ENCODE data around the gene PHYHD1. TPM values are rescaled to one million over a fixed set of nuclear protein-coding genes. Genes with fewer than 3 reads are reported as not detected.
A peak's percentile ranks its signal among the peaks of the same experiment; 100 is the strongest.
"Not testable (repeated sequence)": the region's sequence is repeated elsewhere in the genome, so short reads cannot be mapped to it uniquely, and the experiment has no call there.

PHYHD1 gene
- polyA plus RNA-seq, 12 donors = 30.7 to 50.2 (median 39.8) TPM; not detected in 1

DNA sequence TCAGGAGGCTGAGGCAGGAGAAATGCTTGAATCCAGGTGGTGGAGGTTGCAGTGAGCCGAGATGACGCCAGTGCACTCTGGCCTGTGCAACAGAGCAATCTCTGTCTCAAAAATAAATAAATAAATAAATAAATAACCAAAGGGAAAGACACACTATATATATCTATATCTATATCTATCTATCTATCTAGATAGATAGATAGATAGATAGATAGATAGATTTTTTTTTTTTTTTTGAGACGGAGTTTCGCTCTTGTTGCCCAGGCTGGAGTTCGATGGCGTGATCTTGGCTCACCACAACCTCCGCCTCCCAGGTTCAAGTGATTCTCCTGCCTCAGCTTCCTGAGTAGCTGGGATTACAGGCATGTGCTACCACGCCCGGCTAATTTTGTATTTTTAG lies 40.6 kb downstream of the PHYHD1 start:
- not testable (repeated sequence) for DNase-seq

- DNase-seq = no peak
These were observed 48.7 kb downstream of the PHYHD1 start for GRCh38 chr9:128969491-128969890.

DNA sequence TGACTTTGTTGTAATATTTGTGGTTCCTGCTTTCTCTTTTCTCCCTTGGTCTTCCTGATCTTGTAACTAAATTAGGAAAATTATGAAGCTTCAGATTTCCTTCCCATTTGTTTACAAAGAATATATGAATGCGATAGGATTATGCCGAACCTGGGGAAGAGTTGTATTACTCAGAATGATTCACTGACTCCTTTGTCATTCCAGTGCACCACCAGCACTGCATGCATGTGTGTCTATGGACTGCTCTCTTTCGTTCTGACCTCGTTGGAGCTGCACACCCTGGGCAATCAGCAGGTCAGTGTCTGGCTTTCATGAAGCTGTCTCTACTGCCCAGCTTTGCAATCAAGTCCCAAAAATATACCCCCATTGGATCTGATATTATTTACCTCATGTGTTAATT lies 52.2 kb downstream of the PHYHD1 start:
- no peak for DNase-seq

DNA sequence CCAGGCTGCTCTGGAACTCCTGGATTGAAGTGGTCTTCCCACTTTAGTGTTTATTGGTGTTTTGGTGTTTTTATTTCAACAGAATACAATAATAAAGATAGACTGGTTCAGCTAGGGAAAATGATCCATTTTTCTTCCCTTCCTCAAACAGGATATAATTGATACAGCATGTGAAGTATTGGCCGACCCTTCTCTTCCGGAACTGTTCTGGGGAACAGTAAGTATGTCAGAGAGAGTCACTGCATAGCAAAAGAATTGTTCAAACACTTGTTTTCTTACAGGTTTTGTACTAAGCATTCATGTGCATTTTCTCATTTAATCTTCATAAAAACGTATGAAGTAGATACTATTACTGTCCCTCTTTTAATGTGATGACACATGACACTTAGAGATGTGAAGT lies 58.3 kb downstream of the PHYHD1 start:
- no peak for DNase-seq

GRCh38 chr9:128983536-128983935 lies 62.8 kb downstream of the PHYHD1 start:
- no peak for DNase-seq

GRCh38 chr9:128986671-128987070 lies 65.9 kb downstream of the PHYHD1 start:
- no peak for DNase-seq

GRCh38 chr9:128987805-128988204 lies 67.0 kb downstream of the PHYHD1 start:
- peak; percentile 51 for DNase-seq

Other genes starting within 250 kb of the PHYHD1 start
- gene SET, start 231.8 kb upstream of the PHYHD1 start, polyA plus RNA-seq (ENCODE audit: insufficient read length in 12 of 12) = 1,000 to 10,000 TPM in 1 of 12 donors, 100 to 1,000 TPM in 11; 269 to 6,798 (median 356) TPM
- 10 to 100 TPM in 1 of 12 donors, 1 to 10 TPM in 10, not detected in 1; 6.3 to 16.6 (median 8.1) TPM for gene PKN3, start 218.5 kb upstream of the PHYHD1 start, polyA plus RNA-seq (ENCODE audit: insufficient read length in 12 of 12)
- 10 to 100 TPM in 1 of 12 donors, 1 to 10 TPM in 10, not detected in 1; 4.4 to 10.8 (median 5.6) TPM for gene ZDHHC12, start 196.9 kb upstream of the PHYHD1 start, polyA plus RNA-seq (ENCODE audit: insufficient read length in 12 of 12)
- 10 to 100 TPM in 11 of 12 donors, not detected in 1; 27.6 to 45.8 (median 30.8) TPM for gene ZER1, start 149.1 kb upstream of the PHYHD1 start, polyA plus RNA-seq (ENCODE audit: insufficient read length in 12 of 12)
- gene TBC1D13, start 133.7 kb upstream of the PHYHD1 start, polyA plus RNA-seq (ENCODE audit: insufficient read length in 12 of 12) = 10 to 100 TPM in 11 of 12 donors, not detected in 1; 24.0 to 43.9 (median 36.9) TPM
- 10 to 100 TPM in 8 of 12 donors, 1 to 10 TPM in 2, not detected in 2; 7.0 to 23.3 (median 13.3) TPM for gene ENDOG, start 102.5 kb upstream of the PHYHD1 start, polyA plus RNA-seq (ENCODE audit: insufficient read length in 12 of 12)
- 10 to 100 TPM in 11 of 12 donors, not detected in 1; 18.4 to 29.3 (median 26.7) TPM for gene SPOUT1, start 91.2 kb upstream of the PHYHD1 start, polyA plus RNA-seq (ENCODE audit: insufficient read length in 12 of 12)
- 1 to 10 TPM in 10 of 12 donors, not detected in 2; 4.0 to 7.5 (median 5.3) TPM for gene KYAT1, start 39.0 kb upstream of the PHYHD1 start, polyA plus RNA-seq (ENCODE audit: insufficient read length in 12 of 12)
- gene LRRC8A, start 38.8 kb upstream of the PHYHD1 start, polyA plus RNA-seq (ENCODE audit: insufficient read length in 12 of 12) = 10 to 100 TPM in 11 of 12 donors, not detected in 1; 15.2 to 24.4 (median 21.5) TPM
- 10 to 100 TPM in 2 of 12 donors, 1 to 10 TPM in 9, not detected in 1; 6.8 to 10.6 (median 8.4) TPM for gene DOLK, start 26.6 kb downstream of the PHYHD1 start, polyA plus RNA-seq (ENCODE audit: insufficient read length in 12 of 12)
- 10 to 100 TPM in 11 of 12 donors, not detected in 1; 23.3 to 44.2 (median 34.2) TPM for gene NUP188, start 26.7 kb downstream of the PHYHD1 start, polyA plus RNA-seq (ENCODE audit: insufficient read length in 12 of 12)
- 10 to 100 TPM in 11 of 12 donors, not detected in 1; 44.2 to 80.0 (median 61.7) TPM for gene SH3GLB2, start 107.3 kb downstream of the PHYHD1 start, polyA plus RNA-seq (ENCODE audit: insufficient read length in 12 of 12)
- gene MIGA2, start 115.6 kb downstream of the PHYHD1 start, polyA plus RNA-seq (ENCODE audit: insufficient read length in 12 of 12) = 10 to 100 TPM in 10 of 12 donors, 1 to 10 TPM in 1, not detected in 1; 9.6 to 21.6 (median 13.6) TPM
- 10 to 100 TPM in 6 of 12 donors, 1 to 10 TPM in 5, not detected in 1; 7.8 to 16.3 (median 10.1) TPM for gene DOLPP1, start 160.1 kb downstream of the PHYHD1 start, polyA plus RNA-seq (ENCODE audit: insufficient read length in 12 of 12)
- 10 to 100 TPM in 11 of 12 donors, not detected in 1; 28.9 to 57.4 (median 39.2) TPM for gene CRAT, start 189.8 kb downstream of the PHYHD1 start, polyA plus RNA-seq (ENCODE audit: insufficient read length in 12 of 12)
- 100 to 1,000 TPM in 9 of 12 donors, 10 to 100 TPM in 2, not detected in 1; 73.2 to 155 (median 116) TPM for gene PTPA, start 190.4 kb downstream of the PHYHD1 start, polyA plus RNA-seq (ENCODE audit: insufficient read length in 12 of 12)